HEK293T (cell line): ENCODE measurements around the gene HTR1E.
A peak's percentile ranks its signal among the peaks of the same experiment; 100 is the strongest.

Experiments used
- CTCF ChIA-PET: fragments of 350-600 bp; formaldehyde crosslinking; extraction: SDS; loops from one replicate; lab custom pipeline; 2021; ENCODE audit warnings: antibody characterized with exemption, inconsistent platforms; lab: Yijun Ruan, JAX
- POLR2A ChIA-PET: fragments of 350-600 bp; formaldehyde crosslinking; extraction: SDS; loops from one replicate; lab custom pipeline; 2020; ENCODE audit warnings: antibody characterized with exemption, inconsistent platforms; lab: Yijun Ruan, JAX
- DNase-seq: peaks from one replicate; pipeline ENCODE4 v3.0.0; 2012; ENCODE audit warnings: mixed read lengths; ENCODE audit errors: extremely low spot score
- ARNT ChIP-seq: fragments of 450-650 bp; IDR thresholded peaks from 2 replicates; pipeline ENCODE4 v1.6.1; 2017; ENCODE audit warnings: mild to moderate bottlenecking
- BHLHE40 ChIP-seq: fragments of 450-650 bp; IDR thresholded peaks from 2 replicates; pipeline ENCODE4 v1.6.1; 2016; ENCODE audit warnings: mild to moderate bottlenecking, moderate library complexity, borderline replicate concordance
- CTBP1 ChIP-seq: fragments of 450-650 bp; IDR thresholded peaks from 2 replicates; pipeline ENCODE4 v1.6.1; 2016; ENCODE audit warnings: borderline replicate concordance
- ELF4 ChIP-seq: fragments of 450-650 bp; IDR thresholded peaks from 2 replicates; pipeline ENCODE4 v1.6.1; 2017; ENCODE audit warnings: antibody characterized with exemption
- FOXA1 ChIP-seq: fragments of 450-650 bp; IDR thresholded peaks from 2 replicates; pipeline ENCODE4 v1.6.1; 2016; ENCODE audit warnings: mild to moderate bottlenecking
- FOXK2 ChIP-seq: fragments of 450-650 bp; IDR thresholded peaks from 2 replicates; pipeline ENCODE4 v1.6.1; 2016; ENCODE audit warnings: mild to moderate bottlenecking
- FOXM1 ChIP-seq: fragments of 450-650 bp; IDR thresholded peaks from 2 replicates; pipeline ENCODE4 v1.6.1; 2017; ENCODE audit warnings: mild to moderate bottlenecking, borderline replicate concordance
- HDGF ChIP-seq: fragments of 450-650 bp; IDR thresholded peaks from 2 replicates; pipeline ENCODE4 v1.6.1; 2017; ENCODE audit warnings: antibody characterized with exemption, borderline replicate concordance
- L3MBTL2 ChIP-seq: fragments of 450-650 bp; conservative IDR thresholded peaks from 2 replicates; pipeline ENCODE4 v1.6.1; 2016; ENCODE audit warnings: mild to moderate bottlenecking
- LEF1 ChIP-seq: fragments of 450-650 bp; IDR thresholded peaks from 2 replicates; pipeline ENCODE4 v1.6.1; 2017; ENCODE audit warnings: mild to moderate bottlenecking, borderline replicate concordance
- NFRKB ChIP-seq: fragments of 450-650 bp; IDR thresholded peaks from 2 replicates; pipeline ENCODE4 v1.6.1; 2016; ENCODE audit warnings: mild to moderate bottlenecking, moderate library complexity
- SP1 ChIP-seq: fragments of 450-650 bp; IDR thresholded peaks from 2 replicates; pipeline ENCODE4 v1.6.1; 2017
- SUZ12 ChIP-seq: fragments of 450-650 bp; IDR thresholded peaks from 2 replicates; pipeline ENCODE4 v1.6.1; 2016; ENCODE audit warnings: mild to moderate bottlenecking
- TARDBP ChIP-seq: fragments of 450-650 bp; IDR thresholded peaks from 2 replicates; pipeline ENCODE4 v1.6.1; 2016
- ZNF384 ChIP-seq: fragments of 450-650 bp; IDR thresholded peaks from 2 replicates; pipeline ENCODE4 v1.6.1; 2016
- TF ChIP-seq, protein P1 (sequence below): fragments of 450-650 bp; IDR thresholded peaks from 2 replicates; pipeline ENCODE4 v1.6.1; 2016

HTR1E gene

DNA sequence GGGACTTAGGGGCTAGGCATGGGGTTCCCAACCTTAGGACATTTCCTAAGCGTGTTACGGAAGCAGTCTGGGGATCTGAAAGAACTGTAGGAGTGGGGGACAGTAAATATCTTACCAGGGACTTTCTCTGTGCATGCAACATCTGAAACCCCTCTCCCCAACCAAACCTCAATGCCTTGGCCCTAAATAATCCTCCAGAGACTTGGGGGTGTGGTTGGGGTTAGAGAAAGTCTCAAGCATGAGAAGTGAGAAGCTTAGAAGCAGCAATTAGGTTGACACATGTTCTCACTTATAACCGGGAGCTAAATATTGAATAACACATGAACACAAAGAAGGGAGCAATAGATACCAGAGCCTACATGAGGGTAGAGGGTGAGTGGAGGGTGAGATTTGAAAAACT lies 74.7 kb downstream of the HTR1E start:
- no peak for TF ChIP-seq LEF1
- TF ChIP-seq SUZ12 = no peak
- TF ChIP-seq HDGF = no peak
- no peak for TF ChIP-seq FOXM1

DNA sequence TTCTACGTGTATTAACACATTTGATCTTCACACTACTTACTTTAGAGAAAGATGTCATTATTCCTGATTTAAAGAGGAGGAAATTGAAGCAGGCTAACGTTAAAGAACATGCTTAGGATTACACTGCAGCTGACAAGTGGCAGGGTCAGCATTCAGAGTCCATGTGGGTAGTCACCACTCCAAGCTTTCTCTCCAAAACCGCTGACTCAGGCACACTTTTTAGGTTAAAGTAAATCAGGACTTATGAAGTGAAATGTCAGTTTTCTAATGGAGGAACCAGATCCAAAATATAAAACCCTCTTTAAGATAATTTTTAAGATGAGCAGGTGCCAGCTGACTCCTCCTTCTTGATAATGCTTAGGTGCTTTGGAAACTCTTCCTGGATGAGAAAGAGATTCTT lies 75.4 kb downstream of the HTR1E start:
- ChIA-PET POLR2A (no interaction called here), CTCF (no interaction called here)
- TF ChIP-seq FOXA1 = no peak
- no peak for TF ChIP-seq ZNF384
- TF ChIP-seq NFRKB = no peak
- TF ChIP-seq, protein P1, sequence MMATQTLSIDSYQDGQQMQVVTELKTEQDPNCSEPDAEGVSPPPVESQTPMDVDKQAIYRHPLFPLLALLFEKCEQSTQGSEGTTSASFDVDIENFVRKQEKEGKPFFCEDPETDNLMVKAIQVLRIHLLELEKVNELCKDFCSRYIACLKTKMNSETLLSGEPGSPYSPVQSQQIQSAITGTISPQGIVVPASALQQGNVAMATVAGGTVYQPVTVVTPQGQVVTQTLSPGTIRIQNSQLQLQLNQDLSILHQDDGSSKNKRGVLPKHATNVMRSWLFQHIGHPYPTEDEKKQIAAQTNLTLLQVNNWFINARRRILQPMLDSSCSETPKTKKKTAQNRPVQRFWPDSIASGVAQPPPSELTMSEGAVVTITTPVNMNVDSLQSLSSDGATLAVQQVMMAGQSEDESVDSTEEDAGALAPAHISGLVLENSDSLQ = no peak
- no peak for TF ChIP-seq FOXK2
- no peak for TF ChIP-seq ELF4
- no peak for TF ChIP-seq CTBP1
- TF ChIP-seq LEF1 = no peak
- TF ChIP-seq SUZ12 = no peak
- no peak for TF ChIP-seq ARNT
- TF ChIP-seq BHLHE40 = no peak
- no peak for DNase-seq

More for the DNA sequence above, 74.7 kb downstream of the HTR1E start:
- ChIA-PET CTCF (no interaction called here), POLR2A (no interaction called here)
- no peak for DNase-seq

DNA sequence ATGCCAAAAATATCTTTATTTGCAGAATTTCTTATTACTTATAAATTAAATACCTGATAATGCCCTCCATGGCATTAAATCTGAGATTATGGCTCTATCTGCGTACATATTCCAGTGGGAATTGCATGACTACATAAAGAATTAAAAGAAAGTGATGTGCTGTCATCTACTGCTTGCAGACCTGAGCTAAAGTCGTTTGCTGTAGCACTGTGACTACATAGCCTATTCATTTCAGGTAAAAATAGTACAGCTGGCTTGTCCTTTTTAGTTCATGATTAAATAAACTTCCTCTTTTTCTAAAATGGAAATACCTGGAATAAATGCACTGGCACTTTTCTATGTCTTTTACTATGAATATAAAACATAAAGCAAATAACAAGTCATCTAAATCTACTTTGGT lies 79.4 kb downstream of the HTR1E start:
- ChIA-PET CTCF (no interaction called here), POLR2A (no interaction called here)
- TF ChIP-seq TARDBP (no peak), FOXA1 (no peak), SP1 (no peak), SUZ12 (no peak)
- no peak for DNase-seq

DNA sequence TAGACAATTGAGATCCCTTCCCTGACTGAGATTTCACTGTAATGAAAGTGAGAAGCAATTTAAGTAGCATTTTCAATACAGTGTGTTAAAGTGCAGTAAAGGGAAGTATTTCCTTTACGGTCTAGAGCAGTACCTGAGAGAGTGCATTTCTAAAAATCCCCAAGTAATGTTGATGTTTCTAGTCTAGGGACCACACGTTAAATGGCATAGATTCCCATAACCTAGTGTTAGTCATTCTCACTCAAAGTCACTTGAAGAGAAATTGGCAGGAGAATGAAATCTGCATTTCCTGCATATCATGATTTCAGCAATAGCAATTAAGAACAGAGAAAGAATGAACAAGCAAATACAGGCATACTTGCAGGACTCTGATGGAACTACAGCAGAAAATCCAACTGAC lies 89.7 kb downstream of the HTR1E start:
- no peak for DNase-seq
- CTCF ChIA-PET = no interaction called here
- TF ChIP-seq ZNF384 (no peak), LEF1 (no peak), ELF4 (no peak)
- TF ChIP-seq, protein P1 = no peak
- POLR2A ChIA-PET = no interaction called here

DNA sequence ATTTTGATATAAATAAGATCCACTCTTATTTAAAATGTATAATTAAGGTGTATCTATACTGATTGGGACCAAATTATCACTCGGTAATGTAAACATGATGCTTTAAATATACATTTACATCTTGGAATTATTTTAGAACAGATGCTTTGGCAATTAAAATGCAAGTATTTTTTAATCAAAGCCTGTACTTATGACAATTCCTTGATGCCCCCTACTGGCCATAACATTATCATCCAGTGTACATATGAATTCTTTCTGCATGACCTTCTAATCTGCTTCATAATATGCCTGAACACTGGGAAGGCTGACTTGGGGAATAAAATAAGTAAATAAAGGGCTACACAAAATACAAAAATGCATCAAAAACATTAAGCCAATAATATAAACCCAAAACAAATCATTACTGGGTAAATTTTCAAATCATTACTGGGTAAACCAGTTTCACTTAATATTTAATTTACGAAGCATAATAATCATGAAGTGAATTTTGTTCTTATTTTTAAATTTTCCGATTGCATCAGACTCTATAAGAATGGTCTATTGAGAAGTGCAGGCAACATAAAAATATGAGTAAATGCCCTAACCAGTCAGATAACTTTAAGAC lies 92.5 kb downstream of the HTR1E start:
- TF ChIP-seq BHLHE40 = no peak
- no peak for TF ChIP-seq L3MBTL2
- no peak for TF ChIP-seq TARDBP
- no peak for TF ChIP-seq ZNF384
- no peak for TF ChIP-seq FOXK2
- no peak for TF ChIP-seq CTBP1
- no peak for TF ChIP-seq HDGF
- TF ChIP-seq FOXA1 = no peak
- no peak for TF ChIP-seq LEF1
- TF ChIP-seq, protein P1 = no peak
- no peak for TF ChIP-seq ELF4
- TF ChIP-seq SP1 = no peak
- TF ChIP-seq FOXM1 = no peak
- no peak for TF ChIP-seq SUZ12
- TF ChIP-seq NFRKB = no peak
- TF ChIP-seq ARNT = no peak
- POLR2A ChIA-PET = no interaction called here
- CTCF ChIA-PET = no interaction called here
- DNase-seq = peak; percentile 16

DNA sequence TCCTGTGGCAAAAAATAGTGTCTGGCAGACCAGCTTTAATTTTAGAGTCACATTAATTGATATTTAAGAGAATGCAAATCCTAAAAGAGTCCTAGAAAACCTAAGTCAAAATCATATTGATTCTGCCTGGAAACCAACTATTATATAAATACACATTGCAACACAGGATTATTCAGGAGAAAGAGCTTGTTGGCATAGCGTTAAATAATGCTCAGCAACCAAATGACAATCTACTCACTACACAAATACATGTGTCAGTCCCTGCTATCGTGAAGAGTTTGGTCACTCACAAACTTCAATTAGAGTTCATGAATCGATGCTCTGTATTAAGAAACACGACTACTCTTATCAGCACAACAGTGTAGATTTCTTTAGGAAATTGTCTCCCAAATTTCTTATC lies 103.4 kb downstream of the HTR1E start:
- CTCF ChIA-PET = no interaction called here
- POLR2A ChIA-PET = no interaction called here
- TF ChIP-seq ELF4 (no peak), L3MBTL2 (no peak), HDGF (no peak)
- no peak for DNase-seq

DNA sequence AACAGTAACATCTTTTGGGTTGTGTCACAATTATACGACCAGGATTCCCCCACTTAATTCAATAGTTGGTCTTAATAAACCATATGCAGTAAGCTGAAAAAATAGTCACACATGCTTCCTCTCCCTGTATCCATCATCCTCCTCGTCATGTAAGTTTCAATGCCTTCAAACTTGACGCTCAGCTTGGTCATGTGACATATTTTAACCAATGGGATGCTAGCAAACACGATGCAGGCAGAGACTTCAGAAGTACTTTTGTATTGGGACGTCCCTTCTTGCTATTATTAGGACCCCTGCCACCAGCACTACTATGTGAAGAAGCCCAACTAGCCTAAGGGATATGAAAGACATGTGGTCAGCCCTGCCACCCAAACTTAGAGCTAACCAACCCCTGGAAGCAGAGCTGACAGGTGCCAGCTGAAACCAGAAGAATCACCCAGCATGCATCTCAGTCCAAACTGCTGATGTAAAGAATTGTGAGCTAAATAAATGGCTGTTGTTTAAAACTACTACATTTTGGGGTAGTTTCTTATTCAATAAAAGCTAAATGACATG lies 108.3 kb downstream of the HTR1E start:
- CTCF ChIA-PET = no interaction called here
- no peak for DNase-seq
- POLR2A ChIA-PET = no interaction called here
- TF ChIP-seq BHLHE40 (no peak), SUZ12 (no peak), CTBP1 (no peak), L3MBTL2 (0 out of 2 replicates have a peak, but pooled peaks have one; percentile 32)
